Ammon's horn (tissue), 1 donor: ENCODE measurements around the gene PES1.
"Not testable (repeated sequence)": the region's sequence is repeated elsewhere in the genome, so short reads cannot be mapped to it uniquely, and the experiment has no call there.

Experiments used
- DNase-seq: peaks from one replicate; pipeline ENCODE4 v3.0.0-alpha.2; 2016; ENCODE audit warnings: low spot score

PES1 gene

DNA sequence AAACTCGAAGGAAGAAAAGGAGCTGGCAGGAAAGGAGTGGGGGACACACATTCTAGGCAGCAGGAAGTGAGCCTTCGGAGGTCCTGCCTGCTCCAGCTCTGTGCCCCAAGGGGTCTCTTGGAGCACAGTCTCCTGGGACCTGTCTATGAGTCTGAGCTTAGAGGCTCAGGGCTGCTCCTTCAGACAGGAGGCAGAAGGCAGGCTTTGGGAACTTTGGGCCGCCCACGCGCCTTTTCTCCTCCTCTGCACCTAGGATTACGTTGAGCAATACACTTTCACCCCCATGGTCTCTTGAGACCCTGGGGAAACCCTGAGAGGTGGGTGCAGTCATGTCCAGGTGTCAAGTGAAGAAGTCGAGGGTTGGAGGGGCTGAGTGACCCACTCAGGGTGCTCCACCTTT lies 16.2 kb upstream of the PES1 start:
- no peak for DNase-seq

DNA sequence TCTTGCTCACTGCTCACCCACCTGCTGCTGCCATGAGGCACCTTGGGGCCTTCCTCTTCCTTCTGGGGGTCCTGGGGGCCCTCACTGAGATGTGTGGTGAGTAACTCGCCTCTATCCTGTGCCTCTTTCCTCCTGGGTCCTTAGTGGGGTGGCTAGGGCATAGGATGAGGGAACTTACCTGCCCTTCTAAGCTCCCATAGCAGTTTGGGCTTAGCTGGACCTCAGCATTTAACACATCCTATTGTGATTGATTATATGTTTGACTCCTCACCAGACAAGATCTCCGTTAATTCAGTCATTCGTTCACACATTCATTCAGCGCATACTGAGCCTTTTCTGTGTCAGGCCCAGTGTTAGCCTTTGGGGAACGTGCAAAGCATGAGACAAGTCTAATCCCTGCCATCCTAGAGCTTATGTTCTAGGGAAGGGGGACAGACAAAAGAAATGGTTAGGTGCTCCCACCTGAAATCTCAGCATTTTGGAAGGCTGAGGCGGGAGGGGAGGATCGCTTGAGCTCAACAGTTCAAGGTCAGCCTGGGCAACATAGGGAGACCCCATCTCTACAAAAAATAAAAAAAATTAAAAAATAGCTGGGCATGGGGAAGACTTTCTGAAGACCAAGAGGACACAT lies 15.7 kb upstream of the PES1 start:
- DNase-seq = no peak

DNA sequence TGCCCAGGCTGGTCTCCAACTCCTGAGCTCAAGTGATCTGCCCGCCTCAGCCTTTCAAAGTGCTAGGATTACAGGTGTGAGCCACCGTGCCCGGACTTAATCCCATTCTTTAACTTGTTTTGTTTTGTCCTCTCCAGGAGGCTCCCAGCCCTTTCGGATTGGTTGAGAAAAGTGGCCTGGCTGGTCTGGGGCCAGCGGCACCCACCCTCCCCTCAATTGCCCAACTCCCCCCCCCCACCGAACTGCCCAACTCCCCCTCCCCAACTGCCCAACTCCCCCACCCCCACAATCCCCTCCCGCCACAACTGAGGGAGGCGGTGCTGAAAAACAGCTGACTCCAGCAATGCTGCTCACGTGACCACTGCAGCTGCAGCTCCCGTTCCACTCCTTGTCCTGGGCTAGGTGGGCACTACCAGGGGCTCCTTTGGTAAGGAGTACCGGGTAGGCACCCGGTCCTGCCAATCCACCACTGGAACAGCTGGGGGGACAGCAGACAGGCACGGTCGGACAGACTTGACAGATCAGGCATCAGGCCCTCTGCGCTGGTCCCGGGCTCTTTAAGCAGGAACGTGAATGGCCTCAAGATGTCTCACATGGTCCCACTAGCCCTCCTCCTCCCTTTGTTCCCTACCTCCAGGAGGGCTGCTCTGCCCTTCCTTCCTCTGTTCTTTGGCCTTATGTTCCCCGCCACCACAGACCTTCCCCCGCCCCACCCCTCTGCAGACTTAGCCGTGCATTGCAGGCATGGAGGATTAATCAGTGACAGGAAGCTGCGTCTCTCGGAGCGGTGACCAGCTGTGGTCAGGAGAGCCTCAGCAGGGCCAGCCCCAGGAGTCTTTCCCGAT lies 15.0 kb upstream of the PES1 start, which contains the start of gene TCN2:
Gene TCN2, plus strand, starts transcription at position 720 of the 845 bp plus-strand sequence. CDS start 158 bp downstream, outside the sequence.
- peak; percentile 88 for DNase-seq

DNA sequence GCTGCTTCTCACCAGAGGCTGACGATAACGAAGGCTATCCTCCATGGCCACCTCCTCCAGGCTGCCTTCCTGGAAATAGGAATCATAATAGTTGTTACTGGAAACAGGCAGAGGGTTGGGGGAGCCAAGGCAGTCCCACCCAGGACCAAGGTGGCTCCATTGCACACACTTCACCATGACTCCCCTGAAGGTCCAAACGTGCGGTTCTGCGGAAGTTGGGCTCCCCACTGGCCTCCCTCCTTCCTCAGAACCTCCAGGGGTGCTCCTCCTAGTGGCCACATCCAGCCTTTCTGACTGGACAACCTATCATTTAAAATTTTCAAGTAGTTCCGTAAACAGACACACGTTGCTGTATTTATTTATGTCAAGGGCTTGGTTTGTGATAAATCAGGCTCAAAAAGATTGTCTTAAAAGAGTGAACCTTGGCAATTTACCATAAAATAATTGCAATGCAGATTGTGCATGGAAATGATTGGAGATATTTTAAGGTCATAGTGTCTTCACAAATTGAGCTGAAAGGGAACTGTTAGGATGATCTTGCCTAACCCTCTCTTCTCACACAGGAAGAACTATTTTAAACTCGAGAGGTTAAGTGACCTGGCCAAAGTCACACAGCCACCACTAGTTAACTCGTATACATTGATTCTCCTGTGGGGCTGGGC lies 13.9 kb upstream of the PES1 start:
- DNase-seq = peak; percentile 51

DNA sequence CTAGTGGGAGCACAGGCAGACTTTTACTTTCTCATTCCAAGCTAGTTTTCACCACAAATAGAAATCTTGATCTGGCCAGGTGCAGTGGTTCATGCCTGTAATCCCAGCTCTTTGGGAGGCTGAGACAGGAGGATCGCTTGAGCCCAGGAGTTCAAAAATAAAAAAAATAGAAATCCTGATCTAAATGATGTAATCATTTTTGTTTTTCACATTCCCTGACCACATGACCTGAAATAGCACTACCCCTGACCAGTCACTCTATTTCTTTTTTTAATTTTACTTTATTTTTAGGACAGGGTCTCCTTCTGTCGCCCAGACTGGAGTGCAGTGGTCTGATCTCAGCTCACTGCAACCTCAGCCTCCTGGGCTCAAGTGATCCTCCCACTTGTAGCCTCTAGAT lies 13.0 kb upstream of the PES1 start:
- DNase-seq = no peak

DNA sequence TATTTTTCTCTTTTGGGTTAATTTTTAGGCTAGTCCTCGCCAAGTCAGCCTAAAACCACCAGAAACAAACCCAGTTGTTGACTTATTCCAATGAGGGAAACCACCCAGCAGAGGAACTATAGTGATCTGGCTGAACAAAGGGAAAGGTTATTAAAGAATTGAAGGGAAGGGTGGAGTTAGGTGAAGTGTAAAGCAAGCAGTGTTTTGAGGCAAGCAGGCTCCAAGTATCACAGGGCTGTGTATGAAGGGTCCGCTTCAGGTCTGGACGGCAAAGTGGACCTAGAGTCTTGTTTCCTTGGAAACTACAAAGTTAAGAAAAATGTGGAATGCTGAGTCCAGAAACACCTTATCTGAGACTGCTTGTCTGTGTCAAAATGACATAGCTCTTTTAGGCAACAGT lies 12.1 kb upstream of the PES1 start:
- DNase-seq = no peak

DNA sequence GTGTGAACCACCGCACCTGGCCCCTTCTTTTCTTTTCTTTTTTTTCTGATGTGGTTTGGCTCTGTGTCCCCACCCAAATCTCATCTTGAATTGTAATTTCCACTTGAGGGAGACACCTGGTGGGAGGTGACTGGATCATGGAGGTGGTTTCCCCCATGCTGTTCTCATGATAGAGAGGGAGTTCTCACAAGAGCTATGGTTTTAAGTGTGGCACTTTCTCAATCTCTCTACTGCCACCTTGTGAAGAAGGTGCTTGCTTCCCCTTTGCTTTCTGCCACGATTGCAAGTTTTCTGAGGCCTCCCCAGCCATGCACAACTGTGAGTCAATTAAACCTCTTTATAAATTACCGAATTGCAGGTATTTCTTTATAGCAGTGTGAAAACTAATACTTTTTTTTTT lies 10.3 kb upstream of the PES1 start:
- DNase-seq = no peak

DNA sequence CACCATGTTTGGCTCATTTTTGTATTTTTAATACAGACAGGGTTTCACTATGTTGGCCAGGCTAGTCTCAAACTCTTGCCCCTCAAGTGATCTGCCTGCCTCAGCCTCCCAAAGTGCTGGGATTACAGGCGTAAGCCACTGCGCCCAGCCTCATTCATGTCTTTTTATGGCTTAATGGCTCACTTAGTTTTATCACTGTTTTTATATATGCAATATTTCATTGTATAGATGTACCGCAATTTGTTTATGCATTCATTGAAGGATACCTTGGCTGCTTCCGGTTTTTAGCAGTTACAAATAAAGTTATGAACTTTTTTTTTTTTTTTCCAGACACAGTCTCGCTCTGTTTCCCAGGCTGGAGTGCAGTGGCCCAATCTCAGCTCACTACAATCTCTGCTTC lies 9.8 kb upstream of the PES1 start:
- DNase-seq = no peak

DNA sequence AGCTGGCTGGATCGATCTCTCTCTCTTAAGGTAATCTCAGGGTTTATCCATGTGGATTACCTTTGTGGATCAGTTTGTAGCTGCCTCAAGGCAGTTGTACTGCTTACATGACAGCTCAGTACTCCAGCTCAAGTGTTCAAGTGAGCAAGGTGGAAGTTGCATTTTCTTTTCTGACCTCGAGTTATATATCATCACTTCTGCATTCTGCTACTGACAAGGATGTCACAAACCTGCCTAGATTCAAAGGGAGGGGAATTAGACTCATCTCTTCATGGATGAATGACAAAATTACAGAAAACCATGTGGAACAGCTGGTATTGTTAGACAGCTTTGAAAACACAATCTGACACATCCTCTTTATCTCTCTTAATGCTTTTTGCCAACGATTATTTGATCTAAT lies 9.2 kb upstream of the PES1 start:
- DNase-seq = no peak

DNA sequence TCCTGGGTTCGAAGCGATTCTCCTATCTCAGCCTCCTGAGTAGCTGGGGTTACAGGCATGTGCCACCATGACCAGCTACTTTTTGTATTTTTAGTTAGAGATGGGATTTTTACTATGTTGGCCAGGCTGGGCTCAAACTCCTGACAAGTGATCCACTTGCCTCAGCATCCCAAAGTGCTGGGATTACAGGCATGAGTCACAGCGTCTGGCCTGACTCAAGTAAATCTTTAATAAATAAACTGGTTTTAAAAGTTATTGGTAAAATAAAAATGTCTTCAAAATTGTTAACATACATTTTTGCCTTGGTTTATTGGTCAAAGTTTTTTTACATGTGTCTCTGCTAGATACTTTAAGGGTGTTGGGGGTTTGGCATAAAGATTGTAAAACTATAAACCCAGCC lies 7.3 kb upstream of the PES1 start:
- DNase-seq = no peak

DNA sequence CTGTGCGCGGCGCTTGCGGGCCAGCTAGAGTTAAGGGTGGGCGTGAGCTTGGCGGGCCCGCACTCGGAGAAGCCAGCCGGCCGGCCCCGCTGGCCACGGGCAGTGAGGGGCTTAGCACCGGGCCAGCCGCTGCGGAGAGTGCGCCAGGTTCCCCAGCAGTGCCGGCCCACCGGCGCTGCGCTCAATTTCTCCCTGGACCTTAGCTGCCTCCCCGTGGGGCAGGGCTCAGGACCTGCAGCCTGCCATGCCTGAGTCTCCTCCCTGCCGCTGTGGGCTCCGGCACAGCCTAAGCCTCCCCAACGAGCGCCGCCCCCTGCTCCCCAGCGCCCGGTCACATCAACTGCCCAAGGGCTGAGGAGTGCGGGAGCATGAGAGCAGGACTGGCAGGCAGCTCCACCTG lies 5.2 kb upstream of the PES1 start:
- no peak for DNase-seq

DNA sequence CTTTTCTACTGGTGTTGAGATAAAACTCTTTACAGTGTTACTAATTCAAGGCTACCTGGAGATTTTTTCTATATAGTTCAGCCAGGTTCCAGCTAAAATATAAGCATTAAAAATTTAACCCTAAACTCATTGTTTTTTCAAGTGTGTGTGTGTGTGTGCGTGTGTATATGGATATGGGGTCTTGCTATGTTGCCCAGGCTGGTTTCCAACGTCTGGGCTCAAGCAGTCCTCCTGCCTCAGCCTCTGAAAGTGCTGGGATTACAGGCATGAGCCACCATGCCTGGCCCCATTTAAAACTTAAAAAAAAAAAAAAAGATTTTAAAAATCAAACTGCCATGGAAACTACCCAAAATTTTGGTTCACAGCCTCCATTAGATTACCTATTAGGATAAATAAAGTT lies 4.5 kb upstream of the PES1 start:
- DNase-seq = no peak

DNA sequence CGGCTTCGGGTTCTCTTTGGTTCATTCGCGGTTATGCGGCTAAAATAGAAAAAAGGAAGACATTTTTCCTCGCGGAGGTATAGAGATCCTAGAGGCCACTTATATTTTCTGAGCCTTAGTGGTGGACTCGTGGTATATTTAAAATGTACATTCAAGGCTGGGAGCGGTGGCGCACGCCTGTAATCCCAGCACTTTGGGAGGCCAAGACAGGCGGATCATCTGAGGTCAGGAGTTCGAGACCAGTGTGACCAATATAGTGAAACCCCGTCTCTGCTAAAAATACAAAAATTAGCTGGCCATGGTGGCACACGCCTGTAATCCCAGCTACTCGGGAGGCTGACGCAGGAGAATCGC lies 627 bp upstream of the PES1 start:
- DNase-seq = not testable (repeated sequence)

DNA sequence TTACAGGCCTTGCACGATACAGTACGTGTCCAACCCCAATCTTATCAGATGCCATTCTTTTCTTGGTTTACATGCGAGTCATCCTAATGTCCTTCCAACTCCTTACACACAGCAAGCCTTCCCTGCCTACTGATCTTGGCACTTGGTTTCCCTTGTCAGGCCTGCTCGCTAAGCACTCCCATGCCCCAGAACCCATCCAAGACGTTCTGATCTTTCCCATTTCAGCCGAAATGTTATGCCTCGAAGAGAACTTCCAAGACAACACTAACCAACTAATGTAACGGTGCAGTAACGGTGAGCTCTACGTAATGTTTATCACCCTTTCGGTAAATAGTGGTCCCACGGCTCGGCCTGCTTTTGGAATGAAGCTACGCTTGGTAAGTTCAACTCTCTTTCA lies 521 bp downstream of the PES1 start:
- DNase-seq = no peak

DNA sequence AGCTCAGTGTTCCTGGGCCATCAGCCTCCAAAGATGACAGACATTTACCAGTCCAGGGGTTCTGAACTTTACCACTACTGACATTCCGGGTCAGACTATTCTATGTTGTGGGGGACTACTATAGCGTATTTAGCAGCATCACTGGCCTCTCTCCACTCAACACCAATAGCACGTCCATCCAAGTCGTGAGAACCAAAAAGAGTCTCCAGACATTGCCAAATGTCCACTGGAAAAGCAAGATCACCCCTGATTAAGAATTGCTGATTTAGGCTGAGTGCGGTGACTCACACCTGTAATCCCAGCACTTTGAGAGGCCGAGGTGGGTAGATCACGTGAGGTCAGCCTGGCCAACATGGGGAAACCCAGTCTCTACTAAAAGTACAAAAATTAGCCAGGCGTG lies 5.3 kb downstream of the PES1 start:
- no peak for DNase-seq

DNA sequence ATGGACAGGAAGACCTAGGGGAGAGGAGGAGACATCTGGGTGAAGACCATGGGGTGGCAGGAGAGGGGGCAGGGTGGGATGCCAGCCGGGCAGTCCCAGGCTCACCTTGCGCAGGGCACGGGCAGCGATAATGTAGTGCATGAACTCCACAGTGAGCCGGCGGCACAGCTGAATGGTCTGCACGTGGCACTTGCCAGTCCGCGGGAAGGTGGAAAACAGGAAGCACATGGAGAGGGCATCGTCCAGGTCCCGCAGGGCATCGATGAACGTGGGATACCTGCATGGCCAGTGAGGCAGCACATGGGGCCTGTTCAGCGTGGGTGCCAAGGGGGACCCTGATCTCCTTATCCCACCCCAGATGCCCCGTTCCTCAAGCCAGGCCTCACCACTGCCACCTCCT lies 7.3 kb downstream of the PES1 start:
- DNase-seq = no peak

DNA sequence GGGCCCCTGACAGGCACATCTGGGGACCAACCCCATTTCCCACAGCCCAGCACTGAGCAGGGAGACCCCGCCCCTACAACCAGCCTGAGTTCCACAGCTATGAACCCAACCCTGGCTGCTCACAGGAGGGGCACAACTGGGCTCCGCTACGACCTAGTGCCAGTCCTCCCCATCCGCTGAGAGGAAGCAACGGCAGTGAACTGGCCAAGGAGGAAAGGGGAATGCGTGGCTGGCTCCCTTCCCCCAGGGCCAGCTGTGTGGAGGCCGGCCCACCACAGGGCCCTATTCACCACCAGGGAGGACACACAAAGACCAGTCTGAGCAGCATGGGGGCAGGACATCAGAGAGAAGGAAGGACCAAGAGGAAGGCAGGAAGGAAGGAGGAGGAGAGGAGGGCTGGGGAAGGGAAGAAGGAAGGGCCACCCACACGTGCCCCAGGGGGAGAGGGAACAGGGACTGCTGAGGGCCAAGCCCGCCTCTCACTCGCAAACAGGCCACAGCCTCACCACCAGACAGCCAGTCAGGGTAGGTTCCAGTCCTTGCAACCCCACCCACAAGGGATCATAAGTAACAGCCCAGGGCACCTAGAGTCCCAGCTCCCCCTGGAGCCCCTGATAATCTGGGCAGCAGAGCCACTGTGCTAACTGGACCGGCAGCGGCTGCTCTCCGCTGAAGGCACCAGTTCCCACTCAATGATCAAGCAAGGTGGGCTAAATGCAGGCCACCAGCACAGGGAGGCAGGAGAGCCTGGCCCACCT lies 8.7 kb downstream of the PES1 start:
- DNase-seq = peak; percentile 70

DNA sequence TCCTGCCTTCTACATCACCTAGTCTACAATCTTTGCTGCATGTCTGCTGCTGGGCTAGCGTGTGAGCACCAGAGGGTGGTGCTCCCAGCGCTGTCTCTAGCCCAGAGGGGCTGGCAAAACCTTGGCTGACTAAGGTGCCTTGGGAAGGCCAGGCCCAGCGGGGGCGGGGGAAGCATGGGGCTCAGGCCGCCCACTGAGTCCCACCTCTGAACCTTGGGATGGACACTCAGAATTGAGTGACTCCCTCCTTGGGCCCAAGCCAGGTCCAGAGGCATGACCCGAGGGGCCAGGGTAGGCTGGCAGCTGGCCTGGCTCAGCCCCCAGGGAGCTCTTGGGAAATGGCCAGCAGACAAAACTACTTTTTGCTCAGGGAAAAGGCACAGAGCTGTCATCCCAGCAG lies 9.7 kb downstream of the PES1 start:
- no peak for DNase-seq

DNA sequence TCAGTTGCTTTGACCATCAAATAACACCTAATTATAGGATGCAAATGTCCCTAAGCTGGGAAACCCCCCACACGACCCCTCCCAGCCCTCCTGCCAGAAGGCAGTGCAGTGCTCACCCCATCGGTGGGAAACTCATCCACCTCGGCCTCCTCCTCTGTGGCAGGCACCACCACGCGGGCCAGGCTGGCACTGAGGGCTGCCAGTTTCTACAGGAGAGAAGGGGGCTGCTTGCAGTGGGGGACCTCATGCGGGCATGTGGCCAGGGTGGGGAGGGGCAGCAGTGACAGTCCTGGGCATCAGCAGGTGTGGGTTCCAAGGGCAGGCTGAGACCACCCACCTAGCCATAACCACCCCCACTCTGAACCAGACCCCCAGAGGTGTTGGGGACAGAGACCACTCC lies 10.8 kb downstream of the PES1 start:
- DNase-seq = no peak

DNA sequence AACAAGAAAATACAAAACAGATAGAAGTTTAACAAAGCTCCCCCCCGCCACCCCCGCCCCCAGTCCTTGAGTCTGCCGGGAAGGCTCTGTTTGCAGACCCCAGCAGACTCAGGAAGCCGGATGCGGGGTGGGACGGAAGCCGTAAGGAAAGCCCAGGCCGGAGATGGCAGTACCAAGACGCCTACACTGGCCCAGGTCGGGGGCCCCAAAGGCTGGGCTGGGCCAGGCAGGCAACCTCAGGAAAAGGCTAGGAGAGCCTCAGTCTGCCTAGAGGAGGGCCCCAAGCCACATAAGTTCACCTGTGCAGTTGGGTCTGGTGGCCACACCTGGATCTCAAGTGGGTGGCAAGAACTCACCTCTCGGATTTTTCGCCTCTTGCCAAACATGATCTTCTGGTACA lies 13.2 kb downstream of the PES1 start:
- DNase-seq = no peak

DNA sequence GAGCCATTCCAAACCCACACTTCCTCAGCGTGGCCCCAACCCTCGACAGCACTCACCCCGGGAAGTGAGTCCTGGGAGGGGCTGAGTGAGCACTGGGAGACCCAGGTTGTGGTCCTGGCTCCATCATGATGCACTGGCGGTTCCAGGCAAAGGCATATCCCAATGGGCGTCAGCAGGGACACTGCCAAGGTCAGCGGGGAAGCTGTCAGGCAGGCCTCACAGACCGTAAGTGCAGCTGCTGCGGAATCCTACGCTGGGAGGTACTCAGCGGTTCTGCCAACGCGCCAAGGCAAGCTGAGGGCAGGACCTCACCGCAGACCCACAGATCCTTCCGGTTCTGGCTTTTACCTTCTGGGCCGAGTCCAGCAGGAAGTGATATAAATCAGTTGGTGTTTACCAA lies 15.9 kb downstream of the PES1 start:
- DNase-seq = no peak

DNA sequence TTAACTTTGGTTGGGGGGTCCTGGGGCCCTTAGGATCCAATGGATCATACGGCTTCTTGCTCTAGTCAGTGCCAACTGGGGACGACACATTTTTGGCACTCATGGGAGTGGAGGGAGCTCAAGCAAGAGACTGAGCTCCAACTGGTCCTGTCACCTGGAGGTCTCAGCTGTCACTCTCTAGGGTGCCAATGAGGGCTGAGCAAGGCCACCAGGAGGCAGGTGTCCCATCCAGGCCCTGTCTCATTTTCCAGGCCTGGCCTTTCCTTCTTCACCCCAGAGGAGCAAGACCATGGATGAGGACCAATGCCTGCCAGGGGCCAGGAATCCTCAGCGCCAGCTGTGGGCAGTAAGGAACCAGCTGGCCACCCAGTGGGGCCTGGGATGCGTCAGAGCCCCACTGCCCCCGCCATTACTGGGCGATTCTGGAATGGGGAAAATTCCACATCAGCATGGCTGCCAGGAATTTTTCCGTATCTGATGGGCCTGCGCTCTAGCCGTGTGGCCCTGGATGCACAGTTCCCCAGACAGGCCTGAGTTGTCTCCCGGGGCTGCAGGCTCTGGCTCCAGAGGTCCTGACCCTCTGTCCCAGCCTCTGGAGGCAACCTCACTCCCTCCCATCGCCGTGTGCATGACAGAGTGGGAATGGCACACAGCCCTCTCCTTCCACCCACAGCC lies 16.6 kb downstream of the PES1 start:
- DNase-seq = peak; percentile 56
